SH-SY5Y (cell line): Measurements from ENCODE around the gene MACC1.

Experiments used
- GATA2 ChIP-seq: IDR thresholded peaks from 2 replicates; pipeline ENCODE4 v1.6.1; 2011; ENCODE audit warnings: mild to moderate bottlenecking, low read depth, low read length
- GATA3 ChIP-seq: IDR thresholded peaks from 2 replicates; pipeline ENCODE4 v1.6.1; 2011; ENCODE audit warnings: low read depth, mild to moderate bottlenecking, low read length, moderate library complexity

DNA sequence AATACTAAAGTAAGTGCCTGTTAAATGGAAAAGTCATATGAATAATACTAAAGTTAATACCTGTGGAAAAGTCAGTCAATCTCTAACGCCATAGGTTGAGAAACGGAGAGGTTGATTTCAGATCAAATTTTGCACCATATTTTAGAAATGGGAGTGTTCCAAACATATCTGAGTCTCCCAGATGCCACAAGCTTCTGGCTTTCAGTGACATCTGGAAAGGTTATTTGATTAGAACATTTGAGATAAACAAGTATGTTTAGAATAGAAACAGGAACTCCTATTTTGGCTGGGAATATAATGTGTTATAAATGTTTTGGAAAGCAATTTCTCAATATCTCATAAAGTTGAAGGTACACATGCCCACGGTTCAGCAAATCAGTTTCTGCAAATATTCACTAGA lies 5.8 kb downstream of the MACC1 start:
- TF ChIP-seq GATA2 (no peak), GATA3 (no peak)
